ENCODE data around the gene C1QTNF6.

C1QTNF6 gene

DNA sequence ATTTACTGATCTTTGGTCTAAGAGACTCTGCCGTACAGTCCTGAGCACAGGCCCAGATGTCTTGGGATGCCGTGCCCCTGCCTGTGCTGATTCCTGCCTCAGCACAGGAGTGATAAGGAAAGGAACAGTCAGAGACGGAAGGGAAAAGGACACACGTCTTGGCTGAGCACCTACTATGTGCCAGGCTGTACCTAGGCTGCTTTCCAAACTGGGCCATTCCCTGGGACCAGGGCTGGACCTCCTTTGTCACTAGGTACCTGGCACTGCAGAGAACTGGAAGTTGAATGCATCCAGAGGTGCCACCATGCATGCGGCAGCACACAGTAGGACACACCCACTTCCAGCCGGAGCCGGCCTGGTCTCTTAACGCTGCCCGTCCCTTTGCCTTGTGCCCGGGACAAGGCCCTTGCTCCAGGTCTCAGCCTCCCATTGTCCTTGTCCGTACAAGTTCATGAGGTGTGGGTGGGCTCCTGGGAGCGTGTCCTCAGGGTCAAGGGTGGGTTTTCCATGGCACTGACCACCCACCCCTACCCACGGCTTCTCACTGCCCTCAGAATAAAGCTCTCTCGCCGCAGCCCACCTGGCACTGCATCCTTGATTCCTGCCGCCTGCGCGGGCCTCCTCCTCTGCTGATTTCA is 25.3 kb upstream of the C1QTNF6 start:
- no peak for DNase-seq (ENCODE audit: low read depth in 1 of 2, low spot score in 1 of 2)
- Histone ChIP-seq H3K27ac (replicated peaks) (no peak overlapping the region), H3K27me3 (ENCODE audit: insufficient read depth, poor library complexity, severe bottlenecking) (no peaks in the 10 kb centered on the region), H3K4me3 (replicated peaks; ENCODE audit: insufficient read depth, low read length) (no peak overlapping the region)
- TF ChIP-seq POLR2AphosphoS5 (IDR thresholded peaks at IDR 0.05; ENCODE audit: low read depth) (no peak), GABPA (IDR thresholded peaks at IDR 0.05; ENCODE audit: low read depth) (no peak), SPI1 (IDR thresholded peaks at IDR 0.05; ENCODE audit: borderline replicate concordance, low read depth) (no peak)
- TF ChIP-seq, protein P1, sequence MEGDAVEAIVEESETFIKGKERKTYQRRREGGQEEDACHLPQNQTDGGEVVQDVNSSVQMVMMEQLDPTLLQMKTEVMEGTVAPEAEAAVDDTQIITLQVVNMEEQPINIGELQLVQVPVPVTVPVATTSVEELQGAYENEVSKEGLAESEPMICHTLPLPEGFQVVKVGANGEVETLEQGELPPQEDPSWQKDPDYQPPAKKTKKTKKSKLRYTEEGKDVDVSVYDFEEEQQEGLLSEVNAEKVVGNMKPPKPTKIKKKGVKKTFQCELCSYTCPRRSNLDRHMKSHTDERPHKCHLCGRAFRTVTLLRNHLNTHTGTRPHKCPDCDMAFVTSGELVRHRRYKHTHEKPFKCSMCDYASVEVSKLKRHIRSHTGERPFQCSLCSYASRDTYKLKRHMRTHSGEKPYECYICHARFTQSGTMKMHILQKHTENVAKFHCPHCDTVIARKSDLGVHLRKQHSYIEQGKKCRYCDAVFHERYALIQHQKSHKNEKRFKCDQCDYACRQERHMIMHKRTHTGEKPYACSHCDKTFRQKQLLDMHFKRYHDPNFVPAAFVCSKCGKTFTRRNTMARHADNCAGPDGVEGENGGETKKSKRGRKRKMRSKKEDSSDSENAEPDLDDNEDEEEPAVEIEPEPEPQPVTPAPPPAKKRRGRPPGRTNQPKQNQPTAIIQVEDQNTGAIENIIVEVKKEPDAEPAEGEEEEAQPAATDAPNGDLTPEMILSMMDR (IDR thresholded peaks at IDR 0.05; ENCODE audit: insufficient read depth, low read length), result no peak
- TF ChIP-seq, protein P2, sequence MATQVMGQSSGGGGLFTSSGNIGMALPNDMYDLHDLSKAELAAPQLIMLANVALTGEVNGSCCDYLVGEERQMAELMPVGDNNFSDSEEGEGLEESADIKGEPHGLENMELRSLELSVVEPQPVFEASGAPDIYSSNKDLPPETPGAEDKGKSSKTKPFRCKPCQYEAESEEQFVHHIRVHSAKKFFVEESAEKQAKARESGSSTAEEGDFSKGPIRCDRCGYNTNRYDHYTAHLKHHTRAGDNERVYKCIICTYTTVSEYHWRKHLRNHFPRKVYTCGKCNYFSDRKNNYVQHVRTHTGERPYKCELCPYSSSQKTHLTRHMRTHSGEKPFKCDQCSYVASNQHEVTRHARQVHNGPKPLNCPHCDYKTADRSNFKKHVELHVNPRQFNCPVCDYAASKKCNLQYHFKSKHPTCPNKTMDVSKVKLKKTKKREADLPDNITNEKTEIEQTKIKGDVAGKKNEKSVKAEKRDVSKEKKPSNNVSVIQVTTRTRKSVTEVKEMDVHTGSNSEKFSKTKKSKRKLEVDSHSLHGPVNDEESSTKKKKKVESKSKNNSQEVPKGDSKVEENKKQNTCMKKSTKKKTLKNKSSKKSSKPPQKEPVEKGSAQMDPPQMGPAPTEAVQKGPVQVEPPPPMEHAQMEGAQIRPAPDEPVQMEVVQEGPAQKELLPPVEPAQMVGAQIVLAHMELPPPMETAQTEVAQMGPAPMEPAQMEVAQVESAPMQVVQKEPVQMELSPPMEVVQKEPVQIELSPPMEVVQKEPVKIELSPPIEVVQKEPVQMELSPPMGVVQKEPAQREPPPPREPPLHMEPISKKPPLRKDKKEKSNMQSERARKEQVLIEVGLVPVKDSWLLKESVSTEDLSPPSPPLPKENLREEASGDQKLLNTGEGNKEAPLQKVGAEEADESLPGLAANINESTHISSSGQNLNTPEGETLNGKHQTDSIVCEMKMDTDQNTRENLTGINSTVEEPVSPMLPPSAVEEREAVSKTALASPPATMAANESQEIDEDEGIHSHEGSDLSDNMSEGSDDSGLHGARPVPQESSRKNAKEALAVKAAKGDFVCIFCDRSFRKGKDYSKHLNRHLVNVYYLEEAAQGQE (IDR thresholded peaks at IDR 0.05; ENCODE audit: insufficient replicate concordance, low read depth), result no peak

GRCh38 chr22:37212174-37212906 is 24.3 kb upstream of the C1QTNF6 start, which contains the start of gene SSTR3:
TSS of gene SSTR3 (minus strand) at chr22:37212477. CDS start at chr22:37207803, 4,674 bp downstream.
- Histone ChIP-seq H3K4me3 (replicated peaks; ENCODE audit: insufficient read depth, low read length) (no peak within 1 kb of the TSS), H3K27ac (replicated peaks) (no peak within 1 kb of the TSS), H3K27me3 (ENCODE audit: insufficient read depth, poor library complexity, severe bottlenecking) (no peaks in the 10 kb centered on the region)
- TF ChIP-seq, protein P2 (IDR thresholded peaks at IDR 0.05; ENCODE audit: insufficient replicate concordance, low read depth), result no peak
- TF ChIP-seq POLR2AphosphoS5 (IDR thresholded peaks at IDR 0.05; ENCODE audit: low read depth) (no peak), GABPA (IDR thresholded peaks at IDR 0.05; ENCODE audit: low read depth) (no peak), SPI1 (IDR thresholded peaks at IDR 0.05; ENCODE audit: borderline replicate concordance, low read depth) (no peak)
- TF ChIP-seq, protein P1 (IDR thresholded peaks at IDR 0.05; ENCODE audit: insufficient read depth, low read length), result no peak
- DNase-seq (ENCODE audit: low read depth in 1 of 2, low spot score in 1 of 2), result no peak

DNA sequence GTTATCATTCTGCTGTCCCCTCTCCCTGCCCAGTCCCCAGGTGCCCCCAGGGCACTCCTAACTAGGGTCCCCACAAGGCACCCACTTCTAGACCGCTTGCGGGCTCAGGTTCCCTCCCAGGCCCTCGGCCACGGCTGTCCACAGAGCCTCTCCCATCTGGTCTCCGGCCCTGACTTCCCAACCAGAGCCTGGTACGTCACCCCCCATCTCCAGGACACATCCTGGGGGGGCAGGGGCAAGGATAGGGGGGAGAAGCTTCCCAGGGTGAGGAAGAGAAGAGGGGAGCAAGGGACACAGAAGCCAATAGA is 23.8 kb upstream of the C1QTNF6 start:
- no peaks in the 10 kb centered on the region for H3K27me3 ChIP-seq (ENCODE audit: insufficient read depth, poor library complexity, severe bottlenecking)
- TF ChIP-seq GABPA (IDR thresholded peaks at IDR 0.05; ENCODE audit: low read depth) (no peak), POLR2AphosphoS5 (IDR thresholded peaks at IDR 0.05; ENCODE audit: low read depth) (no peak), SPI1 (IDR thresholded peaks at IDR 0.05; ENCODE audit: borderline replicate concordance, low read depth) (no peak)
- TF ChIP-seq, protein P2 (IDR thresholded peaks at IDR 0.05; ENCODE audit: insufficient replicate concordance, low read depth), result no peak
- TF ChIP-seq, protein P1 (IDR thresholded peaks at IDR 0.05; ENCODE audit: insufficient read depth, low read length), result no peak
- no peak for DNase-seq (ENCODE audit: low read depth in 1 of 2, low spot score in 1 of 2)
- no peak overlapping the region for H3K4me3 ChIP-seq (replicated peaks; ENCODE audit: insufficient read depth, low read length)
- no peak overlapping the region for H3K27ac ChIP-seq (replicated peaks)
